Right ventricle myocardium superior (tissue), 1 donor: Measurements from ENCODE around the gene RASGEF1C. TPM values are rescaled to one million over a fixed set of nuclear protein-coding genes. Genes with fewer than 3 reads are reported as not detected.

Experiments
- ATAC-seq: fragments of 200-7000 bp; cut with Tn5 transposase; one replicate; pipeline ENCODE4 v1.9.1; 2020; ENCODE audit warnings: mild to moderate bottlenecking; ENCODE audit not compliant: poor library complexity
- DNase-seq: peaks from one replicate; pipeline ENCODE4 v3.0.0-alpha.2; 2020
- intact Hi-C: fragments of 100-400 bp; cut with DNase I; formaldehyde crosslinking; loops from one replicate; pipeline ENCODE4 v1.11.2; 2022
- total RNA-seq: library from RNA; stranded (reverse); fragmentation: NEBNext Ultra II Directional; extraction: Animal tissue kit (Norgen Biotek cat#: 25700); gene quantifications from one replicate; pipeline ENCODE4 v1.2.1, GENCODE V29; 2021
- donor health status: DM: no; HTN: yes; CAD: no; lungs with severe emphysema.

RASGEF1C gene
- total RNA-seq, 1 donor from 2014 or later = 0.59 TPM

- DNase-seq (peak; percentile 37), ATAC-seq (no peak)
- intact Hi-C loops = no loop called here
Observed at GRCh38 chr5:180116077-180116999, 92.7 kb downstream of the RASGEF1C start.

- no peak for ATAC-seq
- DNase-seq = peak; percentile 5
- intact Hi-C loops = no loop called here
Observed at GRCh38 chr5:180115326-180116076, 93.5 kb downstream of the RASGEF1C start.

- DNase-seq (peak; percentile 22), ATAC-seq (no peak)
- intact Hi-C loops = no loop called here
Observed at GRCh38 chr5:180114304-180115003, 94.6 kb downstream of the RASGEF1C start.

GRCh38 chr5:180113660-180114303 is 95.2 kb downstream of the RASGEF1C start:
- DNase-seq = peak; percentile 28
- ATAC-seq = no peak
- intact Hi-C loops = no loop called here

- intact Hi-C loops = no loop called here
- ATAC-seq (no peak), DNase-seq (no peak)
Observed at GRCh38 chr5:180112181-180112861, 96.7 kb downstream of the RASGEF1C start.

- no peak for ATAC-seq
- intact Hi-C loops = no loop called here
- DNase-seq = no peak
Observed at GRCh38 chr5:180111273-180112002, 97.6 kb downstream of the RASGEF1C start.

- no peak for ATAC-seq
- intact Hi-C loops = no loop called here
- no peak for DNase-seq
Observed at GRCh38 chr5:180109920-180110319, 99.1 kb downstream of the RASGEF1C start.

GRCh38 chr5:180107005-180107404 is 102.0 kb downstream of the RASGEF1C start:
- DNase-seq (no peak), ATAC-seq (no peak)
- intact Hi-C loops = no loop called here

GRCh38 chr5:180105827-180106312 is 103.1 kb downstream of the RASGEF1C start:
- ATAC-seq (no peak), DNase-seq (no peak)
- intact Hi-C loops = no loop called here

- intact Hi-C loops = no loop called here
- DNase-seq = no peak
- ATAC-seq = no peak
Observed at GRCh38 chr5:180104168-180104530, 104.9 kb downstream of the RASGEF1C start.

GRCh38 chr5:180103487-180104167 is 105.4 kb downstream of the RASGEF1C start:
- ATAC-seq = no peak
- no peak for DNase-seq
- intact Hi-C loops = no loop called here

GRCh38 chr5:180102636-180103035 is 106.4 kb downstream of the RASGEF1C start:
- intact Hi-C loops = no loop called here
- no peak for DNase-seq
- ATAC-seq = no peak

- ATAC-seq (no peak), DNase-seq (no peak)
- intact Hi-C loops = no loop called here
Observed at GRCh38 chr5:180101451-180102105, 107.4 kb downstream of the RASGEF1C start.

- no peak for DNase-seq
- ATAC-seq = no peak
Observed at GRCh38 chr5:180100621-180101450, 108.2 kb downstream of the RASGEF1C start.

GRCh38 chr5:180099733-180100611 is 109.0 kb downstream of the RASGEF1C start:
- DNase-seq (no peak), ATAC-seq (no peak)
- intact Hi-C loops = no loop called here

More at GRCh38 chr5:180100621-180101450, 108.2 kb downstream of the RASGEF1C start:
- intact Hi-C loops = no loop called here
